ENCODE results near the gene KCNN1.
A peak's percentile ranks its signal among the peaks of the same experiment; 100 is the strongest.

Gene KCNN1

DNA sequence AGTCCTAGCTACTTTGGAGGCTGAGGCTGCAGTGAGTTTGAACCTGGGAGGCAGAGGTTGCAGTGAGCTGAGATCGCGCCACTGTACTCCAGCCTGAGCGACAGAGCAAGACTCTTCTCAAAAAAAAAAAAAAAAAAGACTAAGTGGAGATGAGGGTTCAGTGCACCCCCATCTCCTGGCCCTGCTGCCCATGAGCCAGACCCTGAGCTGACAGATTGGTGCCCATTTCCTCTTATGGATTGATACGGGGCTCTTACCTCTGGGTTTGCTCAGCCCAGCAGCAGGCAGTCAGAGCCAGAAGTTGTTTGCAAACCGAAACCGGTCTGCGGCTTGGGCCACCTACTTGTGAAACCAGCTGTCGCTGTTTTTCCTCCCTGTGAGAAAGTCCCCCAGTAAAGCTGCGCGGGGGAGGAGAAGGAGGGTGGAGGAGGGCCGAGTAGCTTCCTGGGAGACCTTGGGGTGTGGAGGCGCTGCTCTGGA is 78.0 kb downstream of the KCNN1 start:
- Histone ChIP-seq H3K23ac (ENCODE audit: low read length in 2 of 2) (no peak overlapping the region), H3K27me3 (ENCODE audit: control insufficient read depth in 1 of 2, insufficient read depth in 1 of 2, low read length in 2 of 2) (peaks cover 6 to 11% of the 10 kb centered on the region in 2 experiments), H3K27ac (ENCODE audit: low read length, poor library complexity, severe bottlenecking) (no peak overlapping the region), H2BK5ac (ENCODE audit: low read depth, low read length, poor library complexity, severe bottlenecking) (no peak overlapping the region), H2AFZ (ENCODE audit: low read depth, low read length) (peak overlapping the region; percentile 6), H2AK5ac (ENCODE audit: low read length, severe bottlenecking) (no peak overlapping the region), H3K4me1 (ENCODE audit: control insufficient read depth, insufficient read depth, low read depth, low read length) (peaks cover 11% of the 10 kb centered on the region), H2BK120ac (ENCODE audit: low read depth, low read length) (no peak overlapping the region), H3K4me3 (ENCODE audit: insufficient read depth in 1 of 2, low read depth in 1 of 2, low read length in 2 of 2) (peak overlapping the region in 1 of 2 experiments; percentile 72), H2BK15ac (ENCODE audit: low read depth, poor library complexity, severe bottlenecking) (peak overlapping the region; percentile 15), H3K9ac (ENCODE audit: low read length) (peak overlapping the region; percentile 81), H3K36me3 (ENCODE audit: control insufficient read depth in 1 of 2, insufficient read depth in 2 of 2, low read depth in 1 of 2, low read length in 2 of 2) (no peaks in the 10 kb centered on the region), H3K4ac (ENCODE audit: low read depth in 1 of 2, low read length in 2 of 2) (peak overlapping the region; percentile 39 to 41), H4K8ac (ENCODE audit: low read length) (peak overlapping the region; percentile 71), H3K4me2 (ENCODE audit: low read length, poor library complexity, severe bottlenecking) (peak overlapping the region; percentile 70), H3K18ac (ENCODE audit: low read depth in 1 of 2, low read length in 2 of 2) (peak overlapping the region in 1 of 2 experiments; percentile 6), H4K91ac (ENCODE audit: low read length) (no peak overlapping the region), H3K9me3 (ENCODE audit: control insufficient read depth, low read length) (peaks cover 9% of the 10 kb centered on the region), H3K79me1 (replicated peaks; ENCODE audit: low read length, poor library complexity, severe bottlenecking) (no peaks in the 10 kb centered on the region), H3K14ac (ENCODE audit: low read length in 2 of 2) (no peak overlapping the region), H2BK12ac (ENCODE audit: low read length in 2 of 2) (peak overlapping the region in 1 of 2 experiments; percentile 71)
- DNase-seq = peak; percentile 92
- WGBS = 27% methylated on average over 12 of the region's 12 CpGs

- peak overlapping the region; percentile 71 for H4K8ac ChIP-seq (ENCODE audit: low read length)
Measured at GRCh38 chr19:18045307-18046050, 78.6 kb downstream of the KCNN1 start.

DNA sequence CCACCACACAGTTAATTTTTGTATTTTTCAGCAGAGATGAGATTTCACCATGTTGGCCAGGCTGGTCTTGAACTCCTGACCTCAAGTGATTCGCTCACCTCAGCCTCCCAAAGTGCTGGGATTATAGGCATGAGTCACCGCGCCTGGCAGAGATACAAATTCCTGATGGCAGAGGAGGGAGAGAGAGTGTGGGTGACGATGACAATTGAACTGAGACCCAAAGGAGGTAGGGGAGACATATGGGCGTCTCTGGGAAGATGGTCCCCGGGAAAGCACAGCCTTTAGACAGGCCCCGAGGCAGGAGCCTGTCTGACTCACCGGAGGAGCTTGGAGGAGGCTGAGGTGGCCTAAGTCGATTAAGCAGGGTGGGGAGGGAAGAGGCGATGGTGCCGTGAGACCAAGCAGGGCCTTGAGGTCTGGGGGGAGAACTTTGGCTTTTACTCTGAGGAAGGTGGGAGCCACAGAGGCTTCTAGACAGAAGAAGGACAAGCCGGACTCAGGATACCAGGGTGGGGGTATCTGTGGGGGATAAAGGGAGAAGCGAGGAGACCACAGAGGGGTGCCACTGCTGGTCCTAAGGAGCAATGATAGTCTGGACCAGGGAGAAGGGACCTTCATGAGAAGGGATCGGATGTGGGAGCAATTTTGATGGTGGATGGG is 79.3 kb downstream of the KCNN1 start:
- peak overlapping the region in 1 of 2 experiments; percentile 59 for H2BK12ac ChIP-seq (ENCODE audit: low read length in 2 of 2)
- H3K4me1 ChIP-seq (ENCODE audit: control insufficient read depth, insufficient read depth, low read depth, low read length) = peaks cover 11% of the 10 kb centered on the region
- H2BK15ac ChIP-seq (ENCODE audit: low read depth, poor library complexity, severe bottlenecking) = no peak overlapping the region
- H2AFZ ChIP-seq (ENCODE audit: low read depth, low read length) = no peak overlapping the region
- H3K9me3 ChIP-seq (ENCODE audit: control insufficient read depth, low read length) = peaks cover 2% of the 10 kb centered on the region
- H3K18ac ChIP-seq (ENCODE audit: low read depth in 1 of 2, low read length in 2 of 2) = no peak overlapping the region
- H3K4me3 ChIP-seq (ENCODE audit: insufficient read depth in 1 of 2, low read depth in 1 of 2, low read length in 2 of 2) = no peak overlapping the region
- peak overlapping the region in 1 of 2 experiments; percentile 26 for H3K23ac ChIP-seq (ENCODE audit: low read length in 2 of 2)
- DNase-seq = peak; percentile 85
- H2BK5ac ChIP-seq (ENCODE audit: low read depth, low read length, poor library complexity, severe bottlenecking) = no peak overlapping the region
- no peaks in the 10 kb centered on the region for H3K36me3 ChIP-seq (ENCODE audit: control insufficient read depth in 1 of 2, insufficient read depth in 2 of 2, low read depth in 1 of 2, low read length in 2 of 2)
- H3K14ac ChIP-seq (ENCODE audit: low read length in 2 of 2) = no peak overlapping the region
- 68% methylated on average over 14 of the region's 14 CpGs for WGBS
- H4K91ac ChIP-seq (ENCODE audit: low read length) = no peak overlapping the region
- no peak overlapping the region for H3K4me2 ChIP-seq (ENCODE audit: low read length, poor library complexity, severe bottlenecking)
- no peak overlapping the region for H3K4ac ChIP-seq (ENCODE audit: low read depth in 1 of 2, low read length in 2 of 2)
- peak overlapping the region; percentile 45 for H2AK5ac ChIP-seq (ENCODE audit: low read length, severe bottlenecking)
- no peak overlapping the region for H3K27ac ChIP-seq (ENCODE audit: low read length, poor library complexity, severe bottlenecking)
- H2BK120ac ChIP-seq (ENCODE audit: low read depth, low read length) = no peak overlapping the region
- peaks cover 0 to 3% of the 10 kb centered on the region in 2 experiments for H3K27me3 ChIP-seq (ENCODE audit: control insufficient read depth in 1 of 2, insufficient read depth in 1 of 2, low read length in 2 of 2)
- H3K79me1 ChIP-seq (replicated peaks; ENCODE audit: low read length, poor library complexity, severe bottlenecking) = no peaks in the 10 kb centered on the region
- peak overlapping the region; percentile 63 for H4K8ac ChIP-seq (ENCODE audit: low read length)
- H3K9ac ChIP-seq (ENCODE audit: low read length) = no peak overlapping the region

More at GRCh38 chr19:18045307-18046050, 78.6 kb downstream of the KCNN1 start:
- peaks cover 5 to 10% of the 10 kb centered on the region in 2 experiments for H3K27me3 ChIP-seq (ENCODE audit: control insufficient read depth in 1 of 2, insufficient read depth in 1 of 2, low read length in 2 of 2)
- H3K4me2 ChIP-seq (ENCODE audit: low read length, poor library complexity, severe bottlenecking) = peak overlapping the region; percentile 70
- H3K4ac ChIP-seq (ENCODE audit: low read depth in 1 of 2, low read length in 2 of 2) = peak overlapping the region; percentile 39 to 41
- H3K14ac ChIP-seq (ENCODE audit: low read length in 2 of 2) = no peak overlapping the region
- peak overlapping the region; percentile 47 for H4K91ac ChIP-seq (ENCODE audit: low read length)
- H2BK5ac ChIP-seq (ENCODE audit: low read depth, low read length, poor library complexity, severe bottlenecking) = no peak overlapping the region
- peak overlapping the region in 1 of 2 experiments; percentile 77 for H2BK12ac ChIP-seq (ENCODE audit: low read length in 2 of 2)
- peak overlapping the region in 1 of 2 experiments; percentile 72 for H3K4me3 ChIP-seq (ENCODE audit: insufficient read depth in 1 of 2, low read depth in 1 of 2, low read length in 2 of 2)
- H3K18ac ChIP-seq (ENCODE audit: low read depth in 1 of 2, low read length in 2 of 2) = peak overlapping the region; percentile 1 to 6
- H3K9ac ChIP-seq (ENCODE audit: low read length) = peak overlapping the region; percentile 81
- peaks cover 9% of the 10 kb centered on the region for H3K9me3 ChIP-seq (ENCODE audit: control insufficient read depth, low read length)
- peak overlapping the region; percentile 6 for H2AFZ ChIP-seq (ENCODE audit: low read depth, low read length)
- no peak overlapping the region for H3K23ac ChIP-seq (ENCODE audit: low read length in 2 of 2)
- WGBS = 87% methylated on average over 7 of the region's 7 CpGs
- peaks cover 11% of the 10 kb centered on the region for H3K4me1 ChIP-seq (ENCODE audit: control insufficient read depth, insufficient read depth, low read depth, low read length)
- H3K79me1 ChIP-seq (replicated peaks; ENCODE audit: low read length, poor library complexity, severe bottlenecking) = no peaks in the 10 kb centered on the region
- H2BK120ac ChIP-seq (ENCODE audit: low read depth, low read length) = no peak overlapping the region
- no peaks in the 10 kb centered on the region for H3K36me3 ChIP-seq (ENCODE audit: control insufficient read depth in 1 of 2, insufficient read depth in 2 of 2, low read depth in 1 of 2, low read length in 2 of 2)
- peak overlapping the region; percentile 15 for H2BK15ac ChIP-seq (ENCODE audit: low read depth, poor library complexity, severe bottlenecking)
- no peak overlapping the region for H2AK5ac ChIP-seq (ENCODE audit: low read length, severe bottlenecking)
- no peak for DNase-seq
- no peak overlapping the region for H3K27ac ChIP-seq (ENCODE audit: low read length, poor library complexity, severe bottlenecking)

DNA sequence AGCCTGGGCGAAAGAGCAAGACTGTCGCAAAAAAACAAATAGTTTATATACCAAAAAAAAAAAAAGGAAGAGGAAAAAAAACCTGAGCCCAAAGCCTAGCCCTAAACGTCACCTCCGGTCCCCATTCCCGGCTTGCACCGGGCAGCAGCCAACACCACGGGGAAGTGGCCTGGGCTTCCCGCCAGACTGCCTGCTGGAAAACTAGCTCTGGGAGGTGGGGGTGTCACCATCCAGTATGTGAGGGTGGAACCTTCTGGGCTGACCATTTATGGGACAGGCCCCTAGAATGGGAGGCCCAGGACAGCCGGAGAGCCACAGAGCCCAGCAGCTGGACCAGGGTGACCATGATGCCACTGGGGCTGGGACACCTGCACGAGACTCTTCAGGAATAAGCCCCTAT is 82.5 kb downstream of the KCNN1 start:
- Histone ChIP-seq H2BK120ac (ENCODE audit: low read depth, low read length) (no peak overlapping the region), H2BK15ac (ENCODE audit: low read depth, poor library complexity, severe bottlenecking) (no peak overlapping the region), H4K8ac (ENCODE audit: low read length) (no peak overlapping the region), H3K4me2 (ENCODE audit: low read length, poor library complexity, severe bottlenecking) (no peak overlapping the region), H3K23ac (ENCODE audit: low read length in 2 of 2) (no peak overlapping the region), H2BK12ac (ENCODE audit: low read length in 2 of 2) (no peak overlapping the region), H3K27me3 (ENCODE audit: control insufficient read depth in 1 of 2, insufficient read depth in 1 of 2, low read length in 2 of 2) (no peaks in the 10 kb centered on the region), H2BK5ac (ENCODE audit: low read depth, low read length, poor library complexity, severe bottlenecking) (no peak overlapping the region), H2AFZ (ENCODE audit: low read depth, low read length) (no peak overlapping the region), H3K18ac (ENCODE audit: low read depth in 1 of 2, low read length in 2 of 2) (no peak overlapping the region), H3K4me1 (ENCODE audit: control insufficient read depth, insufficient read depth, low read depth, low read length) (peaks cover 11% of the 10 kb centered on the region), H3K36me3 (ENCODE audit: control insufficient read depth in 1 of 2, insufficient read depth in 2 of 2, low read depth in 1 of 2, low read length in 2 of 2) (no peaks in the 10 kb centered on the region), H3K9me3 (ENCODE audit: control insufficient read depth, low read length) (no peaks in the 10 kb centered on the region), H3K79me1 (replicated peaks; ENCODE audit: low read length, poor library complexity, severe bottlenecking) (no peaks in the 10 kb centered on the region), H3K4ac (ENCODE audit: low read depth in 1 of 2, low read length in 2 of 2) (no peak overlapping the region), H4K91ac (ENCODE audit: low read length) (no peak overlapping the region), H3K4me3 (ENCODE audit: insufficient read depth in 1 of 2, low read depth in 1 of 2, low read length in 2 of 2) (no peak overlapping the region), H3K14ac (ENCODE audit: low read length in 2 of 2) (no peak overlapping the region), H2AK5ac (ENCODE audit: low read length, severe bottlenecking) (no peak overlapping the region), H3K9ac (ENCODE audit: low read length) (no peak overlapping the region), H3K27ac (ENCODE audit: low read length, poor library complexity, severe bottlenecking) (no peak overlapping the region)
- 83% methylated on average over 10 of the region's 10 CpGs for WGBS
- no peak for DNase-seq

Data from mesenchymal stem cell (in vitro differentiated cells and primary cell).